Retinal pigment epithelial cell (primary cell): ENCODE results near the gene EHF.

ENCODE experiments used
- DNase-seq: peaks from one replicate; pipeline ENCODE4 v3.0.0-alpha.2; 2010; ENCODE audit warnings: low read depth
- H3K4me3 ChIP-seq: 2 replicates; pipeline ENCODE4 v1.5.1; 2011; ENCODE audit warnings: mild to moderate bottlenecking, low read length, control low read depth, moderate library complexity
- TF ChIP-seq, protein P1 (sequence below): conservative IDR thresholded peaks from 2 replicates; pipeline ENCODE4 v1.5.1; 2011; ENCODE audit warnings: low read depth, low read length, control low read depth, inconsistent platforms

EHF gene

DNA sequence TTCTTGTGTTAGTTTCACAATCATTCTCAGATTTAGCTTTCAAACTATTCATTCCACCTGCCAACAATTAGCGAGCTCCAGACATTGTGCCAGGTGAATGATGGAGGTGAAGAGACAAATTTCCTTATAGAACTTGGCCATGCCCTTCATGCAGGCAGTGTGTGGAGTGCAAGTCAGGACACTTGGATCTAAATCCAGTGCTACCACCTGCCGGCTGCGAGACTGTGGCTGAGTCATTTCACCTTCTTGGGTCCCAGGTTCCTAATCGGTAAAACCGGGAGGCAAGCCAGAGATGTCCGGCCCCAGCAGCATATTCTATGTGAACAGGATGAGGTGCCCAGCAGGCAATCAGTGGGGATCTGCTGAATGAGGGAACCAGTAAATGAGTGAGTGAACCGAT is 18.6 kb upstream of the EHF start:
- TF ChIP-seq, protein P1, sequence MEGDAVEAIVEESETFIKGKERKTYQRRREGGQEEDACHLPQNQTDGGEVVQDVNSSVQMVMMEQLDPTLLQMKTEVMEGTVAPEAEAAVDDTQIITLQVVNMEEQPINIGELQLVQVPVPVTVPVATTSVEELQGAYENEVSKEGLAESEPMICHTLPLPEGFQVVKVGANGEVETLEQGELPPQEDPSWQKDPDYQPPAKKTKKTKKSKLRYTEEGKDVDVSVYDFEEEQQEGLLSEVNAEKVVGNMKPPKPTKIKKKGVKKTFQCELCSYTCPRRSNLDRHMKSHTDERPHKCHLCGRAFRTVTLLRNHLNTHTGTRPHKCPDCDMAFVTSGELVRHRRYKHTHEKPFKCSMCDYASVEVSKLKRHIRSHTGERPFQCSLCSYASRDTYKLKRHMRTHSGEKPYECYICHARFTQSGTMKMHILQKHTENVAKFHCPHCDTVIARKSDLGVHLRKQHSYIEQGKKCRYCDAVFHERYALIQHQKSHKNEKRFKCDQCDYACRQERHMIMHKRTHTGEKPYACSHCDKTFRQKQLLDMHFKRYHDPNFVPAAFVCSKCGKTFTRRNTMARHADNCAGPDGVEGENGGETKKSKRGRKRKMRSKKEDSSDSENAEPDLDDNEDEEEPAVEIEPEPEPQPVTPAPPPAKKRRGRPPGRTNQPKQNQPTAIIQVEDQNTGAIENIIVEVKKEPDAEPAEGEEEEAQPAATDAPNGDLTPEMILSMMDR = no peak
- DNase-seq = no peak
- no peak overlapping the region for H3K4me3 ChIP-seq

DNA sequence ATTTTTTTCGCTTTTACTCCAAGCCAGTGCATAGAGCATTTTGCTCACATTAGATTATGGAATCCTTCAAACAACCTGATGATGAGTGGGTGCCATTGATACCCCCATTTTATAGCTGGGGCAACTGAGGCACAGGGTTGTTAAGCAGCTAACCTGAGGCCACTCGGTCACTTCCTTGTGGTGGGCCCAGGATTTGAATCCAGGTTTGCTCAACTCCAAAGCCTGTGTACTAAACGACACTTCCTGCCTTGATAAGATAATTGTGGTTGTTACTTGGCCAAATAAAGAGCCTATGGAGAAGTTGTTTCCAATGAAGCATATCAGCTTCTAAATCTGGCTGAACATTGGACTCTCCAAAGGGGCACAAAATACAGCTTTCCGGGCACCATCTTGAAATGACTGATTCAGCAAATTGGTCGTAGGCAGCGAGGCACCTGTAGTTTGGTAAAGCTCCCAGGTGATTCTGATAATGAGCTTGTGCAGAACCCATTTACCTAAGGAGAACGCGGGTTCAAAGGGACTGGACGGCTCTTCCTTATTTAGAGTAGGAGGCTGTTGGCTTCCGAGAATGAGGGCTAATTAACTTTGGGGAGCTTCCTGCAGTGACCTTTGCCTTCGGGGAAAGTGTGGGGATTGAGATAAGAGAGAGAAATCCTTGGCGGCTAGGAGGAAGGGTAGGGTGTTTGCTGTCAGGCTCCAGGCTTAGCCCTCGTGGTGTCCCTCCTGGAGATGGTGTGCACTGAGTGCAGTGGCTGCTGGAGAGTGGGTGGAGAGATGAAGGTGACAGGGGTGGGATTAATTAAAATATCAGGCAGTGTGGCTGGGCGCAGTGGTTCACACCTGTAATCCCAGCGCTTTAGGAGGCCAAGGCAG is 17.5 kb upstream of the EHF start:
- TF ChIP-seq, protein P1 = no peak
- no peak overlapping the region for H3K4me3 ChIP-seq
- DNase-seq = no peak

DNA sequence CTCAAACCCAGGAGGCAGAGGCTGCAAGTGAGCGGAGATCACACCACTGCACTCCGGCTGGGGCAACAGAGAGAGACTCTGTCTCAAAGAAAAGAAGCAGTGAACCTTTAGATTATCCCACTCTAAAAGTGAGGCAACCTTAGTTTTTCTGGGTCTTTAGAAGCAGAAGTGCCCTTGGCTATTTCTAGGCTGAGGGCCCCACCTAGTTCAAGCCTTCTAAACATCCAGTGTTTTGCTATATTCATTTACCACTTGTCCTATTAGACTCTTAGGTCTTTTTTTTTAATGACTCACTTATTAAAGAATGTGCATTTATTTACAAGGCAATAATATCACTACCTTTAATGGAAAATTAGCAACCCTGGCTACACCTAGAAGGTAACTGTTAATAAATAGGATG is 16.7 kb upstream of the EHF start:
- DNase-seq = no peak
- TF ChIP-seq, protein P1 = no peak

DNA sequence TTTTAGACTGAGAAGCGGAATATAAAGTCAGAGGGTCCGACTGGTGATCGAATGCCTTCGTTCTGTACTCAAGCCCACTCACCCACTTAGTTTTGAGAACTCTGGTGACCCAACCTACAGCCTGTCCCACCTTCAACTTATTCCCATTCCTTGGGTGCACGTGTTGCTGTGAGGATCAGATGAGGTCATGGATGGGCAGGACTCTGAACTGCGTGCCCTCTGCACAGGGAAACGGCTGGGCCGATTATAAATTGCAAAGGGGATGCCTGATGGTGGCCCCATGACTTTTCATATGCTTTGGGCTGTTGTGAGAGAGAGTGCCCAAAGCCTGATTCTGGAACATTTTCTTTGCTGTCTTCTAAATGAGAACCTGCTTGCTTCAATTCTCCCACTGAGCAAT is 16.0 kb upstream of the EHF start:
- TF ChIP-seq, protein P1 = no peak
- DNase-seq = no peak
- no peak overlapping the region for H3K4me3 ChIP-seq

More for the DNA sequence above, 16.7 kb upstream of the EHF start:
- no peak overlapping the region for H3K4me3 ChIP-seq

DNA sequence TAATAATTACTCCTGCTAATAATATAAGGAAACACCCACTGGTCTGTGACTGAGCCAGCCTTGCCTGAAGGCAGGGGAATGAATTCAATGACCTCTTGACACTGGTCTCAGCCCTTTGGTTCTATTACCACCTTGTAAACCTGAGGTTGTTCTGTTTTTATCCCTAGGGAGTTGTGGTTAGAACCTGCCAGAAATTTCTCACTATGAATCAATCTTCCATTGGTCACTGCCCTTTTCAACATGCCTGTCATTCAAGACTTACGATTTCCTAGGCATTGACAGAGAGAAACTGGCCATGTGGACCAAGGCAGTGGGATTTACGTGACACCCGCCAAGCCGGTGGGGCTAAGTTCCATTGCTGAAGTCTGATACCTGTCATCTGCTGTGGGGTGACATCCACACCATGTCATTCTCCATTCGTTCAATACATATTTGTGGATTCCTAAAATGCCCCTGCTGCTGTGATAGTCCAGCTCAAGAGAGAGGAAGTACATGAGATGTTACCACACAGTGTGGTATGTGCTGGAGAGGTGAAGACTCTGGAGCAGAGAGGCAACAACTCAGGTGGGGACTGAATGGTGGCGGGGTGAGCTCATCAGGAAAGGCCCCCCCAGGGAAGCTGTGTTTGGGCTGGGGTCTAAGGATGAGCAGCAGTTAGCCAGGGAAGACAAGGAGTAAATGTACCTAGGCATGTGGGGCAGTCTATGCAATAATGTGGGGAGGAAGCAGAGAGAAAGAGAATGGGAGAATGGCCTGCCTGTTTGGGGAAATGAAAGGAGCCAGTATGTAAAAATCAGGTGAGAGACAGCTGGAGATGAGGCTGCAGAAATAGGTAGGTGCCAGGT is 15.2 kb upstream of the EHF start:
- no peak for DNase-seq
- no peak overlapping the region for H3K4me3 ChIP-seq
- TF ChIP-seq, protein P1 = no peak

DNA sequence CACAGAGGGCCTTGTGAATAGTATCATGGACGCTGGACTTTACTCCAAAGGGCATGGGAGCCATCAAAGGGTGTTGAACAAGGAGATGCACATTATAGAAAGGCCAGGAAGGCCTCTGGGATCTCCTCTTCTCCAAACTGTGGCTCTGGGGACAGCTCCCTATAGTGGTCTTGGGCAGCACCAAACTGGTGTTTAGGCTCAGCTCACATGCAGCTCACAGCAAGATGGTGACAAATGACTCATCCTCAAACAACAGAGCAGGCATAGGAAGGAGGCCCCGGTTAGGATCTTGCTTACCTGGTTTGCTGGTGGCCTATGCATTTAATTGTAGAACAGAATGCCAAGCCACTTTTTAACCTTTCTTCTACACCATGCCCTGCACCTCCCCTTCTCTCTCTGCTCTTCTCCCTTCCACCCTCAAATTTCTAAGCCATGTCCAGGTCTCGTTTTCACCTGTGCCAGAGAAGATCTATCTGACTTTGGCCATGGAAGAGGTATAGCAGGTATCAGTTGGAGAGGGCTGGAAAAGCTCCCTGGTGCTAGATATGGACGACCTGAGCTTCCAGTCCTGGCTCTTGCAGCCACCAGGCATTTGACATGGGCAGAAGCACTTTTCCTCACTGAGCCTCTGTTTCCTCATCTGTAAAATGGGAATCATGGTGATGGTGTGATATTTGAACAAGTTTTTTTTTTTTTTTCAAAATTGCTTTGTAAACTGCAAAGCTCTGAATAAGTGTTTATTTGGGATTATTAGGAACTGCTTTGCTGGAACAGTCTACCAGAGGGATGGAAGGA is 14.4 kb upstream of the EHF start:
- no peak for DNase-seq

More for the DNA sequence above, 14.4 kb upstream of the EHF start:
- TF ChIP-seq, protein P1 = no peak
- H3K4me3 ChIP-seq = no peak overlapping the region
